T-helper 1 cell treated with Interleukin-12 subunit alpha and Interleukin-12 subunit beta and Interleukin-4 antibody, amounts not matched to agents 30 μg/mL and 1 μg/mL, for 36 hours (primary cell): ENCODE results near the gene MAP3K5.

Experiments used
- H3K27ac Mint-ChIP-seq: one replicate; pipeline ENCODE4 v1.8.0; 2021; ENCODE audit warnings: mild to moderate bottlenecking, mixed read lengths
- H3K27me3 Mint-ChIP-seq: one replicate; pipeline ENCODE4 v1.8.0; 2021; ENCODE audit warnings: low read depth, mixed read lengths
- H3K36me3 Mint-ChIP-seq: one replicate; pipeline ENCODE4 v1.8.0; 2021; ENCODE audit warnings: low read depth, mixed read lengths
- H3K4me1 Mint-ChIP-seq: one replicate; pipeline ENCODE4 v1.8.0; 2021; ENCODE audit warnings: low read depth, mixed read lengths
- H3K4me3 Mint-ChIP-seq: one replicate; pipeline ENCODE4 v1.8.0; 2021; ENCODE audit warnings: mild to moderate bottlenecking, moderate library complexity, mixed read lengths
- H3K9me3 Mint-ChIP-seq: one replicate; pipeline ENCODE4 v1.8.0; 2021; ENCODE audit warnings: mixed read lengths

MAP3K5 gene

DNA sequence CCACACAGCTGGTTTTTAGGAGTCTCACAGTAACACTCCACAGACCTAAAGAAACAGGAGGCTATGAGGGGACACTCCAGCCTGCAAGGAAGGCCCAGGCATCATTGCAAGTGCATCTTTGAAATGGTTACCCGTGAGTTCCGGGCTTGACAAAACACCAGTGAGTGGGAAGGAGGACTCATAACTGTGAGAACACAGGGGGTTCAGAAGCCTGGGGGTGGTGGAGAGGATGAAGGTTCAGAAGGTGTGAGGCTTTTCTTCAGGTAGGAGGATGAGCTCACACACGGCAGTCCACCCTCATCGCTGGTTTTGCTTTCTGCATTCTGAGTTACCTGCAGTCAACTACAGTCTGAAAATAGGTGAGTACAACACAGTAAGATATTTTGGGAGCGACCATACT lies 282.0 kb downstream of the MAP3K5 start:
- peaks cover 11% of the 10 kb centered on the region for H3K4me1 Mint-ChIP-seq
- no peak overlapping the region for H3K27ac Mint-ChIP-seq
- H3K4me3 Mint-ChIP-seq: no peak overlapping the region

DNA sequence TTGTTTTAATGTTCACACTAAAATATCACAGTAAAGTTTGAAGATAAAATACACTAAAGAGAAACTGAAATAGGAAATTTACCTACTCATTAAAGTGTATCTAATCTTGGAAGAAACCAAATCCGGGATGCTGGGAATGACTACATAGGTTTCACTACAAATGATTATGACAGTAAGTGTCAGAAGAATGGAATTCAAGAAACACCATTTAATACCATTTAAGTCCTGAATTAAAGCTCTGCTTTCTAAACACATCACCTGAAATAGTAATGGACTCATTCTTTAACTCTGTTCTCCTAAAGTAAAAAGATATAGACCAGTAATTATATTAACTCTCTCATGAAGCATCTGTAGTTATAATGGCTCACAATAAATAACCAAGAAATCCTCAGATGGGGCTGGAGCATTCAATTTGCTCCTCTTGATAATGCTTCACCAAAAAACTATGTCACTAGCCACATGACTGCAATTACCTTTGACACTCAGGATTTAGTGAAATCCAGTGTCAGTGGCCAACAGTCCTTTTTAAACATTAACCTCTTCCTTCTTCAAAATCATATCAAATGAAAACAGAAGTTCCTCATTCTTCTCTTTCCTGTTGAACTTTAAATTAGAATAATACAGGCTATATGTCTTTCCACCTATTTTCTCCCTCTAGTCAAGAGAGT lies 283.4 kb downstream of the MAP3K5 start:
- H3K4me1 Mint-ChIP-seq: peaks cover 11% of the 10 kb centered on the region
- H3K9me3 Mint-ChIP-seq: no peaks in the 10 kb centered on the region
- H3K36me3 Mint-ChIP-seq: no peaks in the 10 kb centered on the region
- H3K4me3 Mint-ChIP-seq: no peak overlapping the region
- H3K27ac Mint-ChIP-seq: no peak overlapping the region
- peaks cover 3% of the 10 kb centered on the region for H3K27me3 Mint-ChIP-seq

More for the DNA sequence above, 282.0 kb downstream of the MAP3K5 start:
- Mint-ChIP-seq H3K9me3 (no peaks in the 10 kb centered on the region), H3K36me3 (no peaks in the 10 kb centered on the region), H3K27me3 (peaks cover 3% of the 10 kb centered on the region)
